NCI-H2227 (cell line): Measurements from ENCODE around the gene DDX19B.
"Not testable (repeated sequence)": the region's sequence is repeated elsewhere in the genome, so short reads cannot be mapped to it uniquely, and the experiment has no call there.

Source experiments
- DNase-seq: peaks from one replicate; lab custom pipeline; 2025; ENCODE audit not compliant: unreplicated experiment; lab: John Stamatoyannopoulos, UW

DDX19B gene

GRCh38 chr16:70298988-70299938 lies at the start of gene DDX19B:
TSS of gene DDX19B (plus strand) at chr16:70299186. CDS start at chr16:70299298, 112 bp downstream.
- DNase-seq = peak; percentile 77

GRCh38 chr16:70249697-70250096 lies 49.3 kb upstream of the DDX19B start:
- DNase-seq = not testable (repeated sequence)

GRCh38 chr16:70250748-70251628 lies 48.0 kb upstream of the DDX19B start:
- peak; percentile 52 for DNase-seq

GRCh38 chr16:70251629-70252354 lies 47.2 kb upstream of the DDX19B start, which contains the start of gene EXOSC6:
TSS of gene EXOSC6 (minus strand) at chr16:70251940. CDS start at chr16:70251900, 40 bp downstream.
- DNase-seq = peak; percentile 93

- peak; percentile 7 for DNase-seq
Measured at GRCh38 chr16:70252355-70252988, 46.5 kb upstream of the DDX19B start.

- DNase-seq = peak; percentile 43
Measured at GRCh38 chr16:70253291-70254106, 45.5 kb upstream of the DDX19B start.

GRCh38 chr16:70254180-70254964 lies 44.6 kb upstream of the DDX19B start:
- no peak for DNase-seq

- no peak for DNase-seq
Measured at GRCh38 chr16:70254965-70255286, 44.1 kb upstream of the DDX19B start.

GRCh38 chr16:70255574-70255973 lies 43.4 kb upstream of the DDX19B start:
- no peak for DNase-seq

- no peak for DNase-seq
Measured at GRCh38 chr16:70257391-70257790, 41.6 kb upstream of the DDX19B start.

- DNase-seq = no peak
Measured at GRCh38 chr16:70258065-70258464, 40.9 kb upstream of the DDX19B start.

- DNase-seq = no peak
Measured at GRCh38 chr16:70258946-70259345, 40.0 kb upstream of the DDX19B start.

- not testable (repeated sequence) for DNase-seq
Measured at GRCh38 chr16:70259903-70260302, 39.1 kb upstream of the DDX19B start.

GRCh38 chr16:70267516-70267915 lies 31.5 kb upstream of the DDX19B start:
- DNase-seq = peak; percentile 44

GRCh38 chr16:70267922-70268321 lies 31.1 kb upstream of the DDX19B start:
- not testable (repeated sequence) for DNase-seq

GRCh38 chr16:70269471-70269870 lies 29.5 kb upstream of the DDX19B start:
- DNase-seq = no peak

- no peak for DNase-seq
Measured at GRCh38 chr16:70270176-70270575, 28.8 kb upstream of the DDX19B start.

GRCh38 chr16:70271696-70272095 lies 27.3 kb upstream of the DDX19B start:
- DNase-seq = no peak

GRCh38 chr16:70276392-70276791 lies 22.6 kb upstream of the DDX19B start:
- no peak for DNase-seq
